PFSK-1 (cell line): ENCODE measurements around the gene GFY.

Experiments
- POLR2AphosphoS5 ChIP-seq: IDR thresholded peaks from 2 replicates; pipeline ENCODE4 v1.6.1; 2012; ENCODE audit warnings: low read depth, mild to moderate bottlenecking, control low read depth, low read length, moderate library complexity
- TAF1 ChIP-seq: IDR thresholded peaks from 2 replicates; pipeline ENCODE4 v1.6.1; 2012; ENCODE audit warnings: low read length, control low read depth, borderline replicate concordance; ENCODE audit not compliant: insufficient read depth
- TF ChIP-seq, protein P1 (sequence below), 2 experiments: IDR thresholded peaks; 2 replicates each; pipeline versions ENCODE4 v1.6.1 to v1.8.0; 2011 to 2012; ENCODE audit warnings: low read depth in 2 of 2, low read length in 2 of 2, control low read depth in 1 of 2, inconsistent platforms in 1 of 2, mild to moderate bottlenecking in 1 of 2, moderate library complexity in 1 of 2; ENCODE audit not compliant: insufficient read depth in 1 of 2

GRCh38 chr19:49428547-49429451, 3.6 kb downstream of the GFY start:
- TF ChIP-seq, protein P1, sequence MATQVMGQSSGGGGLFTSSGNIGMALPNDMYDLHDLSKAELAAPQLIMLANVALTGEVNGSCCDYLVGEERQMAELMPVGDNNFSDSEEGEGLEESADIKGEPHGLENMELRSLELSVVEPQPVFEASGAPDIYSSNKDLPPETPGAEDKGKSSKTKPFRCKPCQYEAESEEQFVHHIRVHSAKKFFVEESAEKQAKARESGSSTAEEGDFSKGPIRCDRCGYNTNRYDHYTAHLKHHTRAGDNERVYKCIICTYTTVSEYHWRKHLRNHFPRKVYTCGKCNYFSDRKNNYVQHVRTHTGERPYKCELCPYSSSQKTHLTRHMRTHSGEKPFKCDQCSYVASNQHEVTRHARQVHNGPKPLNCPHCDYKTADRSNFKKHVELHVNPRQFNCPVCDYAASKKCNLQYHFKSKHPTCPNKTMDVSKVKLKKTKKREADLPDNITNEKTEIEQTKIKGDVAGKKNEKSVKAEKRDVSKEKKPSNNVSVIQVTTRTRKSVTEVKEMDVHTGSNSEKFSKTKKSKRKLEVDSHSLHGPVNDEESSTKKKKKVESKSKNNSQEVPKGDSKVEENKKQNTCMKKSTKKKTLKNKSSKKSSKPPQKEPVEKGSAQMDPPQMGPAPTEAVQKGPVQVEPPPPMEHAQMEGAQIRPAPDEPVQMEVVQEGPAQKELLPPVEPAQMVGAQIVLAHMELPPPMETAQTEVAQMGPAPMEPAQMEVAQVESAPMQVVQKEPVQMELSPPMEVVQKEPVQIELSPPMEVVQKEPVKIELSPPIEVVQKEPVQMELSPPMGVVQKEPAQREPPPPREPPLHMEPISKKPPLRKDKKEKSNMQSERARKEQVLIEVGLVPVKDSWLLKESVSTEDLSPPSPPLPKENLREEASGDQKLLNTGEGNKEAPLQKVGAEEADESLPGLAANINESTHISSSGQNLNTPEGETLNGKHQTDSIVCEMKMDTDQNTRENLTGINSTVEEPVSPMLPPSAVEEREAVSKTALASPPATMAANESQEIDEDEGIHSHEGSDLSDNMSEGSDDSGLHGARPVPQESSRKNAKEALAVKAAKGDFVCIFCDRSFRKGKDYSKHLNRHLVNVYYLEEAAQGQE (IDR thresholded peaks at IDR 0.05; ENCODE audit: insufficient read depth in 1 of 2, low read depth in 2 of 2, low read length in 2 of 2), result no peak
- TF ChIP-seq TAF1 (no peak), POLR2AphosphoS5 (no peak)
